H9 (cell line): ENCODE data around the gene HUNK. TPM values are rescaled to one million over a fixed set of nuclear protein-coding genes. Genes with fewer than 3 reads are reported as not detected.

Experiments
- DNase-seq: peaks from one replicate; pipeline ENCODE4 v3.0.0-alpha.2; 2017
- H2AFZ ChIP-seq: one replicate; pipeline ENCODE4 v1.6.1; 2013; ENCODE audit warnings: mild to moderate bottlenecking, low read length, control low read depth, moderate library complexity
- H2AK5ac ChIP-seq: 2 replicates; pipeline ENCODE4 v1.6.1; 2013; ENCODE audit warnings: low read length, control low read depth, mixed read lengths; ENCODE audit not compliant: insufficient read length
- H2BK120ac ChIP-seq: one replicate; pipeline ENCODE4 v1.6.1; 2013; ENCODE audit warnings: low read depth, mild to moderate bottlenecking, low read length, control low read depth, inconsistent platforms; ENCODE audit not compliant: poor library complexity, severe bottlenecking
- H2BK12ac ChIP-seq: 2 replicates; pipeline ENCODE4 v1.6.1; 2013; ENCODE audit warnings: low read length, control low read depth, mixed read lengths, low read depth; ENCODE audit not compliant: insufficient read length
- H2BK15ac ChIP-seq: 2 replicates; pipeline ENCODE4 v1.6.1; 2013; ENCODE audit warnings: low read depth, low read length, control low read depth
- H2BK20ac ChIP-seq: one replicate; pipeline ENCODE4 v1.6.1; 2013; ENCODE audit warnings: low read depth, mild to moderate bottlenecking, low read length, control low read depth, inconsistent platforms; ENCODE audit not compliant: poor library complexity, severe bottlenecking
- H2BK5ac ChIP-seq: 2 replicates; pipeline ENCODE4 v1.6.1; 2013; ENCODE audit warnings: low read length, control low read depth, mixed read lengths; ENCODE audit not compliant: insufficient read length
- H3K14ac ChIP-seq: 2 replicates; pipeline ENCODE4 v1.6.1; 2013; ENCODE audit warnings: low read length, control low read depth; ENCODE audit not compliant: insufficient read depth
- H3K18ac ChIP-seq: 2 replicates; pipeline ENCODE4 v1.6.1; 2013; ENCODE audit warnings: low read depth, mild to moderate bottlenecking, mixed read lengths, low read length, control low read depth; ENCODE audit not compliant: insufficient read length
- H3K23ac ChIP-seq: 2 replicates; pipeline ENCODE4 v1.6.1; 2013; ENCODE audit warnings: low read length, control low read depth, mixed read lengths, low read depth; ENCODE audit not compliant: insufficient read length
- H3K23me2 ChIP-seq: 2 replicates; pipeline ENCODE4 v1.6.1; 2013; ENCODE audit warnings: low read depth, mild to moderate bottlenecking, mixed read lengths, low read length, control low read depth; ENCODE audit not compliant: insufficient read length, poor library complexity, severe bottlenecking
- H3K27ac ChIP-seq: 2 replicates; pipeline ENCODE4 v1.5.1; 2013; ENCODE audit warnings: low read length, control low read depth, mixed read lengths, low read depth; ENCODE audit not compliant: insufficient read length
- H3K27me3 ChIP-seq: 2 replicates; pipeline ENCODE4 v1.6.1; 2013; ENCODE audit warnings: low read length, control low read depth, inconsistent platforms; ENCODE audit not compliant: insufficient read depth
- H3K4ac ChIP-seq: 2 replicates; pipeline ENCODE4 v1.6.1; 2013; ENCODE audit warnings: low read depth, mild to moderate bottlenecking, control low read depth, inconsistent platforms, low read length, moderate library complexity
- H3K4me1 ChIP-seq: 2 replicates; pipeline ENCODE4 v1.6.1; 2013; ENCODE audit warnings: low read length, control low read depth, inconsistent platforms; ENCODE audit not compliant: insufficient read depth
- H3K4me2 ChIP-seq: 2 replicates; pipeline ENCODE4 v1.6.1; 2013; ENCODE audit warnings: low read length, control low read depth, mixed read lengths; ENCODE audit not compliant: insufficient read length, insufficient read depth
- H3K56ac ChIP-seq: 2 replicates; pipeline ENCODE4 v1.6.1; 2013; ENCODE audit warnings: low read depth, mild to moderate bottlenecking, mixed read lengths, low read length, control low read depth; ENCODE audit not compliant: insufficient read length
- H3K79me1 ChIP-seq: 2 replicates; pipeline ENCODE4 v1.6.1; 2013; ENCODE audit warnings: low read depth, mild to moderate bottlenecking, moderate library complexity, low read length, control low read depth, inconsistent platforms; ENCODE audit not compliant: insufficient read depth, poor library complexity, severe bottlenecking
- H3K79me2 ChIP-seq: 2 replicates; pipeline ENCODE4 v1.6.1; 2013; ENCODE audit warnings: low read length, control low read depth, inconsistent platforms; ENCODE audit not compliant: insufficient read depth
- H3K9ac ChIP-seq: 2 replicates; pipeline ENCODE4 v1.6.1; 2013; ENCODE audit warnings: low read length, control low read depth, mixed read lengths; ENCODE audit not compliant: insufficient read length; ENCODE audit errors: extremely low read depth
- H3K9me3 ChIP-seq: one replicate; pipeline ENCODE4 v1.6.1; 2013; ENCODE audit warnings: low read depth, low read length, inconsistent platforms; ENCODE audit not compliant: control insufficient read depth
- H3T11ph ChIP-seq: one replicate; pipeline ENCODE4 v1.6.1; 2013; ENCODE audit warnings: mild to moderate bottlenecking, low read length, control low read depth, inconsistent platforms
- H4K20me1 ChIP-seq: one replicate; pipeline ENCODE4 v1.6.1; 2013; ENCODE audit not compliant: control insufficient read depth, insufficient read length, insufficient read depth
- H4K5ac ChIP-seq: 2 replicates; pipeline ENCODE4 v1.6.1; 2013; ENCODE audit warnings: low read depth, mild to moderate bottlenecking, mixed read lengths, low read length, control low read depth; ENCODE audit not compliant: insufficient read length
- H4K8ac ChIP-seq: replicated peaks from 2 replicates; pipeline ENCODE4 v1.6.1; 2013; ENCODE audit warnings: low read length, control low read depth, mixed read lengths, low read depth; ENCODE audit not compliant: insufficient read length
- H4K91ac ChIP-seq: 2 replicates; pipeline ENCODE4 v1.6.1; 2013; ENCODE audit warnings: low read depth, mild to moderate bottlenecking, moderate library complexity, mixed read lengths, low read length, control low read depth; ENCODE audit not compliant: insufficient read length
- H3K27ac Mint-ChIP-seq, 3 experiments: 2 replicates in 2 of 3; 3 replicates in 1 of 3; pipeline ENCODE4 v1.8.0; 2020 to 2021; ENCODE audit warnings: mixed read lengths in 3 of 3, mild to moderate bottlenecking in 1 of 3, moderate library complexity in 1 of 3
- H3K27me3 Mint-ChIP-seq: 2 replicates; pipeline ENCODE4 v1.8.0; 2021; ENCODE audit warnings: low read depth, mild to moderate bottlenecking, moderate library complexity, mixed read lengths
- H3K36me3 Mint-ChIP-seq, 3 experiments: 2 replicates in 2 of 3; 3 replicates in 1 of 3; pipeline ENCODE4 v1.8.0; 2020 to 2021; ENCODE audit warnings: low read depth in 3 of 3, mixed read lengths in 3 of 3; ENCODE audit not compliant: insufficient read depth in 1 of 3
- H3K4me1 Mint-ChIP-seq, 2 experiments: 2 replicates each; pipeline ENCODE4 v1.8.0; 2020; ENCODE audit warnings: mixed read lengths in 2 of 2
- H3K4me3 Mint-ChIP-seq, 2 experiments: 2 replicates in 1 of 2; 3 replicates in 1 of 2; pipeline ENCODE4 v1.8.0; 2020 to 2021; ENCODE audit warnings: mild to moderate bottlenecking in 2 of 2, mixed read lengths in 2 of 2, moderate library complexity in 1 of 2
- H3K9me3 Mint-ChIP-seq, 2 experiments: 2 replicates in 1 of 2; 3 replicates in 1 of 2; pipeline ENCODE4 v1.8.0; 2020; ENCODE audit warnings: mild to moderate bottlenecking in 2 of 2, mixed read lengths in 2 of 2, moderate library complexity in 1 of 2
- CTCF ChIP-seq: fragments of 200-600 bp; sonication (generic); conservative IDR thresholded peaks from 3 replicates; pipeline ENCODE4 v1.8.0; 2021; ENCODE audit warnings: antibody characterized with exemption, mild to moderate bottlenecking
- WGBS: extraction: QIAGEN DNeasy Blood & Tissue Kit; methylation state at CpG from one replicate; pipeline ENCODE4 v1.1.7; 2013; ENCODE audit warnings: missing lambda C conversion rate, low lambda C conversion rate, mixed read lengths; ENCODE audit not compliant: insufficient read length; ENCODE audit errors: extremely low coverage; 5-methylcytosine and 5-hydroxymethylcytosine counted together
- total RNA-seq: library from RNA; stranded (reverse); gene quantifications from 2 replicates; pipeline ENCODE4 v1.2.1, GENCODE V29; 2021

The HUNK gene
- total RNA-seq, 1 experiment from 2014 or later = 5.8 TPM

GRCh38 chr21:31928656-31929055 lies 55.8 kb downstream of the HUNK start:
- Mint-ChIP-seq H3K27ac (no peak overlapping the region), H3K9me3 (peaks cover 4 to 11% of the 10 kb centered on the region in 2 experiments), H3K36me3 (peaks cover 11 to 19% (median 12%) of the 10 kb centered on the region in 3 experiments), H3K4me1 (peaks cover 12 to 25% of the 10 kb centered on the region in 2 experiments), H3K4me3 (no peak overlapping the region), H3K27me3 (no peaks in the 10 kb centered on the region; the same call in 1 of the 2 replicates)
- no peak overlapping the region for H3K4me2 ChIP-seq
- no peak for TF ChIP-seq CTCF
- no peak overlapping the region for H3K56ac ChIP-seq
- no peaks in the 10 kb centered on the region for H3K79me2 ChIP-seq
- no peak overlapping the region for H2BK20ac ChIP-seq
- no peak overlapping the region for H3K18ac ChIP-seq
- H3K23me2 ChIP-seq = no peaks in the 10 kb centered on the region
- H3T11ph ChIP-seq = no peak overlapping the region
- H2AK5ac ChIP-seq = no peak overlapping the region
- no peak for DNase-seq
- peaks cover 3% of the 10 kb centered on the region for H4K20me1 ChIP-seq
- no peak overlapping the region for H2BK120ac ChIP-seq
- H2BK5ac ChIP-seq = no peak overlapping the region
- WGBS = no CpG with 5 or more reads among the region's 4 CpGs
- H3K27me3 ChIP-seq = no peaks in the 10 kb centered on the region
- H3K4me1 ChIP-seq = no peaks in the 10 kb centered on the region
- no peak overlapping the region for H3K27ac ChIP-seq
- H4K91ac ChIP-seq = no peak overlapping the region
- H4K5ac ChIP-seq = no peak overlapping the region
- H3K9me3 ChIP-seq = no peaks in the 10 kb centered on the region
- no peak overlapping the region for H2AFZ ChIP-seq
- no peak overlapping the region for H3K4ac ChIP-seq
- no peak overlapping the region for H2BK15ac ChIP-seq
- no peak overlapping the region for H3K23ac ChIP-seq
- no peak overlapping the region for H2BK12ac ChIP-seq
- no peak overlapping the region for H3K14ac ChIP-seq
- no peaks in the 10 kb centered on the region for H3K79me1 ChIP-seq
- no peak overlapping the region for H4K8ac ChIP-seq
- no peak overlapping the region for H3K9ac ChIP-seq
